B cell (primary cell): ENCODE measurements around the gene WDR73. TPM values are rescaled to one million over a fixed set of nuclear protein-coding genes. Genes with fewer than 3 reads are reported as not detected.

Source experiments
- ATAC-seq: fragments of 200-7000 bp; cut with Tn5 transposase; one replicate; pipeline ENCODE4 v1.10.0; 2021; ENCODE audit warnings: low read depth, mild to moderate bottlenecking, moderate number of reproducible peaks, moderate library complexity
- CTCF ChIA-PET: fragments of 350-600 bp; sonication (Branson Sonifier 250); formaldehyde crosslinking; loops from one replicate; lab custom pipeline; 2021; ENCODE audit warnings: antibody characterized with exemption, inconsistent platforms; lab: Charles Lee
- POLR2A ChIA-PET: fragments of 350-600 bp; sonication (Branson Sonifier 250); formaldehyde crosslinking; loops from one replicate; lab custom pipeline; 2021; ENCODE audit warnings: antibody characterized with exemption; lab: Charles Lee
- DNase-seq: peaks from one replicate; pipeline ENCODE4 v3.0.0; 2013
- H2AFZ ChIP-seq: 2 replicates; pipeline ENCODE4 v1.6.1; 2012; ENCODE audit warnings: mild to moderate bottlenecking, low read depth, low read length; ENCODE audit not compliant: insufficient read depth, poor library complexity, severe bottlenecking
- H3K27ac ChIP-seq, 2 donors: 1 replicate in 1 of 2; 2 replicates in 1 of 2; pipeline ENCODE4 v1.5.1; 2012 to 2013; ENCODE audit warnings: low read length in 2 of 2, mild to moderate bottlenecking in 2 of 2, moderate library complexity in 1 of 2
- H3K27me3 ChIP-seq, 4 experiments: fragments of 200-600 bp in 1 of 4; sonication (generic) in 1 of 4; replicated peaks in 1 of 4; 1 replicate in 2 of 4; 2 replicates in 2 of 4; pipeline versions ENCODE4 v1.6.1 to v1.7.0; 2013 to 2016; ENCODE audit warnings: low read length in 3 of 4, mild to moderate bottlenecking in 2 of 4, mixed read lengths in 1 of 4, moderate library complexity in 1 of 4; ENCODE audit not compliant: insufficient read depth in 4 of 4, control insufficient read depth in 3 of 4; ENCODE audit errors: control extremely low read depth in 1 of 4
- H3K36me3 ChIP-seq, 2 experiments: replicated peaks in 1 of 2; 1 replicate in 1 of 2; 2 replicates in 1 of 2; pipeline versions ENCODE4 v1.6.1 to v1.7.1; 2013; ENCODE audit warnings: low read length in 1 of 2; ENCODE audit not compliant: insufficient read depth in 2 of 2, control insufficient read depth in 1 of 2; ENCODE audit errors: control extremely low read depth in 1 of 2, extremely low read depth in 1 of 2
- H3K4me1 ChIP-seq, 2 donors: fragments of 200-600 bp in 1 of 2; sonication (generic) in 1 of 2; 1 replicate in 1 of 2; 2 replicates in 1 of 2; pipeline versions ENCODE4 v1.5.1 to v1.6.1; 2013 to 2017; ENCODE audit warnings: low read length in 2 of 2; ENCODE audit not compliant: control insufficient read depth in 2 of 2, insufficient read depth in 2 of 2
- H3K4me2 ChIP-seq: replicated peaks from 2 replicates; pipeline ENCODE3; 2012; ENCODE audit warnings: mild to moderate bottlenecking, low read depth, low read length; ENCODE audit not compliant: poor library complexity, severe bottlenecking
- H3K4me3 ChIP-seq, 5 experiments: fragments of 200-600 bp in 1 of 5; sonication (generic) in 1 of 5; 1 replicate in 3 of 5; 2 replicates in 2 of 5; pipeline versions ENCODE4 v1.5.1 to v1.7.0; 2011 to 2016; ENCODE audit warnings: low read length in 4 of 5, mild to moderate bottlenecking in 4 of 5, low read depth in 2 of 5, control low read depth in 1 of 5, moderate library complexity in 1 of 5; ENCODE audit not compliant: insufficient read depth in 1 of 5; ENCODE audit errors: control extremely low read depth in 1 of 5, extremely low read depth in 1 of 5
- H3K79me2 ChIP-seq: fragments of 200-600 bp; sonication (generic); one replicate; pipeline ENCODE4 v1.6.0; 2016; ENCODE audit warnings: low read length; ENCODE audit not compliant: control insufficient read depth, insufficient read depth
- H3K9ac ChIP-seq: fragments of 200-600 bp; sonication (generic); 2 replicates; pipeline ENCODE4 v1.6.1; 2017; ENCODE audit warnings: mild to moderate bottlenecking, low read length, moderate library complexity
- H3K9me3 ChIP-seq, 3 donors: one replicate each; pipeline versions ENCODE4 v1.6.1 to v1.7.1; 2013; ENCODE audit warnings: low read length in 2 of 3; ENCODE audit not compliant: control insufficient read depth in 2 of 3, insufficient read depth in 1 of 3; ENCODE audit errors: control extremely low read depth in 1 of 3
- H4K20me1 ChIP-seq: 2 replicates; pipeline ENCODE4 v1.6.0; 2012; ENCODE audit warnings: mild to moderate bottlenecking, low read length; ENCODE audit not compliant: insufficient read depth, control insufficient read depth, poor library complexity, severe bottlenecking
- H3K27ac Mint-ChIP-seq: one replicate; pipeline ENCODE4 v1.8.0; 2021; ENCODE audit warnings: mixed read lengths
- H3K27me3 Mint-ChIP-seq: one replicate; pipeline ENCODE4 v1.8.0; 2021; ENCODE audit warnings: mixed read lengths
- H3K4me1 Mint-ChIP-seq: one replicate; pipeline ENCODE4 v1.8.0; 2021; ENCODE audit warnings: mixed read lengths
- H3K4me3 Mint-ChIP-seq: one replicate; pipeline ENCODE4 v1.8.0; 2021; ENCODE audit warnings: mixed read lengths
- H3K9me3 Mint-ChIP-seq: one replicate; pipeline ENCODE4 v1.8.0; 2022; ENCODE audit warnings: mixed read lengths; ENCODE audit not compliant: insufficient read depth
- CTCF ChIP-seq: fragments of 200-600 bp; IDR thresholded peaks from one replicate; pipeline ENCODE4 v1.8.0; 2022; ENCODE audit warnings: antibody characterized with exemption, mild to moderate bottlenecking
- EZH2 ChIP-seq: IDR thresholded peaks from 2 replicates; pipeline ENCODE4 v1.6.1; 2012; ENCODE audit warnings: borderline replicate concordance, low read depth, mild to moderate bottlenecking, moderate library complexity, low read length; ENCODE audit not compliant: insufficient read depth, poor library complexity, severe bottlenecking
- WGBS: methylation state at CpG from one replicate; pipeline ENCODE4 v1.1.5; 2013; ENCODE audit warnings: missing lambda C conversion rate; ENCODE audit not compliant: insufficient coverage; 5-methylcytosine and 5-hydroxymethylcytosine counted together
- intact Hi-C: fragments of 100-400 bp; cut with micrococcal nuclease; formaldehyde crosslinking; loops from one replicate; pipeline ENCODE4 v1.10.0; 2022
- polyA plus RNA-seq: library from polyadenylated mRNA; depleted of rRNA; stranded (reverse); fragments of >200 nt; gene quantifications from 2 replicates; pipeline ENCODE4 v1.2.3, GENCODE V29; 2012
- total RNA-seq, 2 donors: library from RNA; stranded (reverse); fragments of 120-200 nt in 1 of 2; gene quantifications; 1 replicate in 1 of 2; 2 replicates in 1 of 2; pipeline versions ENCODE4 v1.2.3 to v1.2.4, GENCODE V29; 2013 to 2022

WDR73 gene
- total and polyA plus RNA-seq, 2 donors (not counting 1 experiment from before 2014, with no cell fraction given): 21.0 to 43.4 TPM

- no peak for TF ChIP-seq EZH2
- TF ChIP-seq CTCF: no peak
- H3K27ac Mint-ChIP-seq: peak overlapping the region; percentile 87
- Histone ChIP-seq H3K27me3 (no peaks in the 10 kb centered on the region), H3K4me3 (peak overlapping the region; percentile 38 to 86 (median 63)), H4K20me1 (no peaks in the 10 kb centered on the region), H2AFZ (peak overlapping the region; percentile 95), H3K27ac (peak overlapping the region in 1 of 2 donors; percentile 69), H3K4me1 (peaks cover 17 to 24% of the 10 kb centered on the region in 2 donors), H3K36me3 (no peaks in the 10 kb centered on the region), H3K4me2 (peak overlapping the region; percentile 95), H3K79me2 (peaks cover 2% of the 10 kb centered on the region), H3K9ac (peak overlapping the region; percentile 76), H3K9me3 (no peaks in the 10 kb centered on the region)
- H3K9me3 Mint-ChIP-seq: no peaks in the 10 kb centered on the region
- 57% methylated on average over 3 of the region's 7 CpGs for WGBS
- H3K4me1 Mint-ChIP-seq: peaks cover 27% of the 10 kb centered on the region
- POLR2A ChIA-PET: interaction anchor here (0.7 to 1.6 kb wide), 7 partner anchors 57 to 321 kb away, joined by 3 to 18 read pairs (median 5); partner anchors contain the start of gene SEC11A
- intact Hi-C loops: loop anchor here (1.0 kb wide), 6 partner anchors 28 to 321 kb away; partner anchors contain the start of genes SEC11A and ZNF592
- ATAC-seq: no peak
- CTCF ChIA-PET: interaction anchor here (0.8 to 3.7 kb wide), 14 partner anchors 25 to 352 kb away, joined by 3 to 17 read pairs (median 4); partner anchors contain the start of gene SEC11A
- no peaks in the 10 kb centered on the region for H3K27me3 Mint-ChIP-seq
- peak overlapping the region; percentile 83 for H3K4me3 Mint-ChIP-seq
- DNase-seq: peak; percentile 15
Measured at GRCh38 chr15:84658788-84659411, 4.8 kb upstream of the WDR73 start.
